Pancreas (tissue), 10 donors: Measurements from ENCODE around the gene ITGA1. TPM values are rescaled to one million over a fixed set of nuclear protein-coding genes. Genes with fewer than 3 reads are reported as not detected.

Source experiments
- ATAC-seq, 4 donors: fragments of 200-7000 bp; cut with Tn5 transposase; one replicate each; pipeline versions ENCODE4 v1.8.0 to v1.9.1; 2020; ENCODE audit warnings: mild to moderate bottlenecking in 4 of 4, moderate library complexity in 4 of 4
- DNase-seq, 6 donors: peaks; one replicate each; pipeline ENCODE4 v3.0.0-alpha.2; 2020
- FAIRE-seq: peaks from 2 replicates; lab custom pipeline; 2012; peaks lifted over from hg19 to GRCh38; lab: Jason Lieb, UNC
- H3K27ac ChIP-seq, 4 donors: fragments of 200-600 bp; sonication (generic); 1 replicate in 3 of 4; 2 replicates in 1 of 4; pipeline versions ENCODE4 v1.5.0 to v1.8.0; 2020
- H3K27me3 ChIP-seq, 4 donors: fragments of 200-600 bp; one replicate each; pipeline ENCODE4 v1.8.0; 2021
- H3K36me3 ChIP-seq, 3 donors: fragments of 200-600 bp; sonication (generic) in 1 of 3; one replicate each; pipeline versions ENCODE4 v1.5.0 to v1.8.0; 2020 to 2021
- H3K4me1 ChIP-seq, 3 donors: fragments of 200-600 bp; one replicate each; pipeline ENCODE4 v1.8.0; 2021
- H3K4me3 ChIP-seq, 4 donors: fragments of 200-600 bp; sonication (generic) in 2 of 4; one replicate each; pipeline versions ENCODE4 v1.5.0 to v1.8.0; 2020 to 2021
- H3K9me3 ChIP-seq, 4 donors: fragments of 200-600 bp; one replicate each; pipeline ENCODE4 v1.8.0; 2021
- WGBS, 2 donors: extraction: QIAGEN DNeasy Blood & Tissue Kit; methylation state at CpG; one replicate each; pipeline ENCODE4 v1.1.7; 2013; 5-methylcytosine and 5-hydroxymethylcytosine counted together
- intact Hi-C, 3 donors: fragments of 100-400 bp; cut with DNase I; formaldehyde crosslinking; loops; one replicate each; pipeline versions ENCODE4 v1.11.1 to v1.14.2; 2022
- polyA plus RNA-seq, 2 donors: library from polyadenylated mRNA; stranded (reverse); fragments of 200-250 nt; gene quantifications; one replicate each; pipeline ENCODE4 v1.2.3, GENCODE V29; 2013
- total RNA-seq, 6 donors: library from RNA; stranded (reverse); fragmentation: NEBNext Ultra II Directional in 4 of 6; extraction: Animal tissue kit (Norgen Biotek cat#: 25700) in 4 of 6; gene quantifications; one replicate each; pipeline versions ENCODE4 v1.2.1 to v1.2.4, GENCODE V29; 2021 to 2023
- TF ChIP-seq, protein P1 (sequence below), 4 donors: fragments of 200-600 bp; sonication (generic) in 3 of 4; IDR thresholded peaks; one replicate each; pipeline versions ENCODE4 v1.5.0 to v1.8.0; 2021; ENCODE audit warnings: antibody characterized with exemption in 4 of 4
- donor health status: healthy with polysubstance abuse.
- donor health status: DM: no; HTN: no; CAD: no; lungs with moderate emphysema.
- donor health status: DM: no; HTN: no; CAD: no.
- donor health status: control.
- donor health status: control.
- donor health status: Bipolar disorder and iron deficiency.
- donor health status: DM: yes; HTN: yes; CAD: no.
- donor health status: DM: no; HTN: no; CAD: no.
- donor health status: DM: no; HTN: no; CAD: no.
- donor health status: DM: yes; HTN: yes; CAD: no.

The ITGA1 gene
- total and polyA plus RNA-seq, 8 donors: 1.9 to 18.3 (median 6.3) TPM

DNA sequence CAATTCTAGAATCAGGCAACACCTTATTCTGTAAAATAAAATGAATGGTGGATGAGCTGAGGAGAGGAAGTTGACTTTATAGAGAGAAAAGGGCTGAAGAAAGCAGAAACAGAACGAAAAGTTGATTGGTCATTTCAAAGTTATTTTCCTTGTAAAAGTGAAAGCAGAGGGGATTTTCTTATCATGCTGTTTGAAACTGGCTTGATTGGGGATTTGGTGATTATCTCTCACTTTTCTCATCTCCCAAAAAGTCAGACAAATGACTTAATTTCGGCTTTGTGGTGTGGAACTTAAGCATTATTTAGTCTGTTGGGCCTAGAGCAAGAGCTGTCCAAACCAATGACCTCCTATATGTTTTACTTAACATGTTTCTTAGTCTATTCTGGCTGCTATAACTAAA is 141.0 kb downstream of the ITGA1 start:
- TF ChIP-seq, protein P1, sequence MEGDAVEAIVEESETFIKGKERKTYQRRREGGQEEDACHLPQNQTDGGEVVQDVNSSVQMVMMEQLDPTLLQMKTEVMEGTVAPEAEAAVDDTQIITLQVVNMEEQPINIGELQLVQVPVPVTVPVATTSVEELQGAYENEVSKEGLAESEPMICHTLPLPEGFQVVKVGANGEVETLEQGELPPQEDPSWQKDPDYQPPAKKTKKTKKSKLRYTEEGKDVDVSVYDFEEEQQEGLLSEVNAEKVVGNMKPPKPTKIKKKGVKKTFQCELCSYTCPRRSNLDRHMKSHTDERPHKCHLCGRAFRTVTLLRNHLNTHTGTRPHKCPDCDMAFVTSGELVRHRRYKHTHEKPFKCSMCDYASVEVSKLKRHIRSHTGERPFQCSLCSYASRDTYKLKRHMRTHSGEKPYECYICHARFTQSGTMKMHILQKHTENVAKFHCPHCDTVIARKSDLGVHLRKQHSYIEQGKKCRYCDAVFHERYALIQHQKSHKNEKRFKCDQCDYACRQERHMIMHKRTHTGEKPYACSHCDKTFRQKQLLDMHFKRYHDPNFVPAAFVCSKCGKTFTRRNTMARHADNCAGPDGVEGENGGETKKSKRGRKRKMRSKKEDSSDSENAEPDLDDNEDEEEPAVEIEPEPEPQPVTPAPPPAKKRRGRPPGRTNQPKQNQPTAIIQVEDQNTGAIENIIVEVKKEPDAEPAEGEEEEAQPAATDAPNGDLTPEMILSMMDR (IDR thresholded peaks at IDR 0.05): no peak
- Histone ChIP-seq H3K4me3 (no peak overlapping the region), H3K9me3 (no peaks in the 10 kb centered on the region), H3K27ac (no peak overlapping the region), H3K36me3 (no peaks in the 10 kb centered on the region), H3K4me1 (no peaks in the 10 kb centered on the region), H3K27me3 (no peaks in the 10 kb centered on the region)
- intact Hi-C loops: no loop called here
- ATAC-seq (no peak), DNase-seq (no peak), FAIRE-seq (no peak)
- WGBS, 2 donors: 56 to 60% methylated on average over 2 of the region's 2 CpGs

DNA sequence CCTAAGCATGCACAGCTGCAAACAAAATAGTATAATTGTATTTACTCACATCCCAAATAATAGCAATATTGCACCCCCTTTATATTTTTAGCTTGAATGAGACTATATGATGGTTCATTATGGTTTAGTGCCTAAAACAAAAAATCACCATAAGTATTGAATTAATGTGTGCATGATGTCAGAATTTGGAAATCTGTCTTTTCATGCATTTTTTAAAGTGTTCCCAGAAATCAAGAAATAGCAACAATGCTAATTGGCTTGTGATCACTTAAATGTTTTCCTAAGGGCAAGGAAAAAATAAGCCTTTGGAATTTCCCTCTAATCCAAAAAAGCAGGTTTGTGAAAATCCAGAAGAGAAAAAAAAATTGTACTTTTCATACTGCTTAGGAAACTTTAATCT is 150.5 kb downstream of the ITGA1 start:
- DNase-seq: no peak
- no peaks in the 10 kb centered on the region for H3K9me3 ChIP-seq
- no peaks in the 10 kb centered on the region for H3K27me3 ChIP-seq
- no peak overlapping the region for H3K4me3 ChIP-seq
- no peak for FAIRE-seq
- intact Hi-C loops: no loop called here
- ATAC-seq: no peak
- no peaks in the 10 kb centered on the region for H3K36me3 ChIP-seq
- TF ChIP-seq, protein P1 (IDR thresholded peaks at IDR 0.05): no peak
- H3K4me1 ChIP-seq: no peaks in the 10 kb centered on the region
- H3K27ac ChIP-seq: no peak overlapping the region

DNA sequence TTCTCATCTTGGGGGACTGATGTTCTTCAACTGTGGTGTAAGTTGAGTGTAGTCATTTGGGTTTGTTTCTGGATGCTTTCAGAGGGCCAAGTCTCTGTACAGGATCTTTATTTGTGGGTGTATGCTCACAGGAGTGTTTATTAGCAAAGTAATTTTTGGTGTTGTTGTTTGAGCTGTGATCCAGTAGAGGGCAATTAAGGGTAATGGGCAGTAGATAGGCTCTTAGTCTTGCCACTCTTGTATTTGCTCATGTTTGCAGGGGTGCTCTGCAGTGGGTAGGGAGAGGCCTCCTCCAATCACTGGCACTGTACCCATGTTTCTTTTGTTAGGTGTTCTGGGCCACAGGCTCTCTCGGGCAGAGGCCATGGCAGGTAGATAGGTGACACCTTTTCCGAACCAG is 155.6 kb downstream of the ITGA1 start:
- Histone ChIP-seq H3K27ac (no peak overlapping the region), H3K36me3 (no peaks in the 10 kb centered on the region), H3K9me3 (no peaks in the 10 kb centered on the region), H3K4me3 (no peak overlapping the region), H3K27me3 (no peaks in the 10 kb centered on the region), H3K4me1 (peaks cover 0 to 5% (median 0%) of the 10 kb centered on the region in 3 donors)
- TF ChIP-seq, protein P1 (IDR thresholded peaks at IDR 0.05): no peak
- intact Hi-C loops: no loop called here
- ATAC-seq (no peak), DNase-seq (no peak), FAIRE-seq (no peak)
- WGBS, 2 donors: 88 to 97% methylated on average over 2 of the region's 2 CpGs

DNA sequence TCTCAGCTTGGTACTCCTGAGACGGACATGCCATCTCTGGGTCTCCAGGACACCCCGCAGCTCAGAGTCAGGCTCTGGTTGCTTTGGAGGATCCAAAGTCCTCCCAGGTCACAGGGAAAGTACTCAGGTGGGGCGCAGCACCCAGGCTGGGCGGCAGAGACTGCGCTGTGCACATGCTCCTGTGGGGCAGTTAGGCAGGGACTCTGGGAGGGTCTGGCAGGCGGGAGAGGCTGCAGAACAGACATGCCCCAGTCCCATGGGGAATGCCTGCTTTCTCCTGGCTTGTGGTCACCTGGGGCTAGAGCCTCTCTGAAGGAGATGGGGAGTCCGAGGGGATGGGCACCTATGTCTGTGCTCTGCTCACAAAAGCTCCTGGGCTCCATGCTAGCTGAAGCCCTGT is 156.1 kb downstream of the ITGA1 start:
- FAIRE-seq (no peak), ATAC-seq (no peak), DNase-seq (peak in 3 of 6 donors; percentile 14 to 43 (median 39))
- intact Hi-C loops: no loop called here
- TF ChIP-seq, protein P1 (IDR thresholded peaks at IDR 0.05): no peak
- Histone ChIP-seq H3K4me3 (no peak overlapping the region), H3K27ac (no peak overlapping the region), H3K27me3 (no peaks in the 10 kb centered on the region), H3K9me3 (no peaks in the 10 kb centered on the region), H3K36me3 (no peaks in the 10 kb centered on the region), H3K4me1 (peaks cover 0 to 6% (median 0%) of the 10 kb centered on the region in 3 donors)
- WGBS, 2 donors: 84 to 87% methylated on average over 7 of the region's 7 CpGs

DNA sequence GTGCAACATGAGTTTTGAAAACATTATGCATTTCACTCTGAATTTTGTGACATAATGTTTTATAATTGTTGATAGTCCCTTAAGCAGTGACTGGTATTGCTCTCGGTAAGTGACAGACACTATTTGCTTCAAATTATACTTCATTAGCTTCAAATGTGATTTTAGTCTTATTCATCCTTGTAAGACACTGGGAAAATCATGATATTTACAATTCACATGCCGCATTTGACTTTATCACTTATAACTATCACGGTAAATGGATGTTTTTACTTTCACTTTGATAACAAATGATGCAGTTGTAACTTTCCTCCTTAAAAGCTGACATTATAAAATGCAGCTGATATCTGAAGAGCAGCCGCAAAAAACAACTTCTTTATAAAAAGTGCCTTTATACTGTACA is 157.3 kb downstream of the ITGA1 start:
- DNase-seq (no peak), ATAC-seq (no peak), FAIRE-seq (no peak)
- H3K27me3 ChIP-seq: no peaks in the 10 kb centered on the region
- TF ChIP-seq, protein P1 (IDR thresholded peaks at IDR 0.05): no peak
- WGBS, 2 donors: 17 to 23% methylated on average over 4 of the region's 4 CpGs
- H3K9me3 ChIP-seq: no peaks in the 10 kb centered on the region
- peaks cover 0 to 6% (median 0%) of the 10 kb centered on the region in 3 donors for H3K4me1 ChIP-seq
- H3K27ac ChIP-seq: no peak overlapping the region
- peak overlapping the region in 1 of 4 donors; percentile 15 for H3K4me3 ChIP-seq
- no peaks in the 10 kb centered on the region for H3K36me3 ChIP-seq
- intact Hi-C loops: loop anchor here in 1 of 3 donors (5.0 kb wide), 1 partner anchor 152 kb away; no protein-coding TSS in a partner anchor
